Fibroblast of skin of right quadriceps (primary cell): Measurements from ENCODE around the gene USP32.
A peak's percentile ranks its signal among the peaks of the same experiment; 100 is the strongest.
"Not testable (repeated sequence)": the region's sequence is repeated elsewhere in the genome, so short reads cannot be mapped to it uniquely, and the experiment has no call there.

Experiments used
- DNase-seq: peaks from one replicate; pipeline ENCODE4 v3.0.0-alpha.2; 2013

USP32 gene

DNA sequence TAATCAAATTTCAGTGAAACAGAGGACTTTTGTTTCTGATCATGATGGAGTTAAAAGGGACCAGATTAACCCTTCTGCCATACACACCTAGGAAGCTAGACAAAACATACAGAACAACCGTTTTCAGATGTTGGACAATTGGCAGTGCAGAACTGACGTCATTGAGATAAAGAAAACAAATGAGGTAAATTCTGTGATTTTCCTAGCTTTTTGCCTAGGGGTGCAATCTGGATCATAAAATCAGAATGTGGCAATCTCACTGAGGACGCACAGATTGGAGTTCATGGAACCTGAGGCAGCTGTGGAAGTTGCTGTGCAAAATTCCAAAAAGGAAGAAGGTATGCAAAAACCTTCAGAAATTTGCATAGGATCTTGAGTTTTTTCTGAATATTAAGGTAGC, 15.0 kb upstream of the USP32 start:
- DNase-seq = no peak

DNA sequence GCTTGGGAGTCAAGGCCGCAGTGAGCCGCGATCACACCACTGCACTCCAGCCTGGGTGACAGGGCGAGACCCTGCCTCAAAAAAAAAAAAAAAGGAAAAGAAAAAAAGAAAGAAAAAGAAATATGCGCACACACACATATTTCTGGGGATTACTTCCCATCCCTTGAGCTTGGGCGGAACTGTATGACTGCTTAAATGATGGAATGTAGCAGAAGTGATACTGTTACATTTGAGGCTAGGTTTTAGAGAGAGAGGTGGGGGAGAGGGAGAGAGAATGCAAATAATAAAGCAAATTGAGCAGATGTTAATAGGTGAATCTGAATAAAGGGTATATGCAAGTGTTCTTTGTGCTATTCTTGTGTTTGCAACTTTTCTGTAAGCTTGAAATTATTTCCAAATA, 12.0 kb upstream of the USP32 start:
- DNase-seq = no peak

DNA sequence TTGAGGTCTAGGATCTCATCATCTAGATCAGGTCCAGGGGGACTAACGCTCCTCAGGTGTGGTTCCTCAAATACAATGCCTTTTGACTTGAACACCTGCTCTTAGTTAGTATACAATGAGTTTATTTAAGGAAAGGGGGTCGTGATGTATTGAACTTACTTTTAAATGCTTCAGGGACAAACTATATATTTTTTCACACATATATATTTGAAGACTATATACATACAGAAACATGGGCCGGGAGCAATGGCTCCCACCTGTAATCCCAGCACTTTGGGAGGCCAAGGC, 11.5 kb upstream of the USP32 start:
- no peak for DNase-seq

DNA sequence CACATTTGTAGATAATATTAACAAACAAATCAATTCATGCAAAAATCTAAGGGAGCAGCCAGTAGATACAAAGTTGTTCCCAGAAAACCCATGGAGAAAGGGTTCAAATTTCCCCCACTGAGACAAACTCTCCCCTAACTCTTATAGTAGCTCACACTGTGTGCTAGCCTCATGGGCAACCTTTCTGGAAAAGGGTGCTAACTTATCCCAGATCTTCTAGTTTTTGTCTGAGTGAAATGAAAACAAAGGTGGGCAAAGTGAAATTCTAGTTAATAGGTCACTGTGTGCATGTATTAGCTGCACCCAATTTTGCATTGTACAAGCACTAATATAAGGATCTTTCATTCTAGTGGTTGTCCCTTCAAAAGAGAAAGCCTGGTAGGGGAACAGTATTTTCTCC, 9.9 kb upstream of the USP32 start:
- DNase-seq = no peak

DNA sequence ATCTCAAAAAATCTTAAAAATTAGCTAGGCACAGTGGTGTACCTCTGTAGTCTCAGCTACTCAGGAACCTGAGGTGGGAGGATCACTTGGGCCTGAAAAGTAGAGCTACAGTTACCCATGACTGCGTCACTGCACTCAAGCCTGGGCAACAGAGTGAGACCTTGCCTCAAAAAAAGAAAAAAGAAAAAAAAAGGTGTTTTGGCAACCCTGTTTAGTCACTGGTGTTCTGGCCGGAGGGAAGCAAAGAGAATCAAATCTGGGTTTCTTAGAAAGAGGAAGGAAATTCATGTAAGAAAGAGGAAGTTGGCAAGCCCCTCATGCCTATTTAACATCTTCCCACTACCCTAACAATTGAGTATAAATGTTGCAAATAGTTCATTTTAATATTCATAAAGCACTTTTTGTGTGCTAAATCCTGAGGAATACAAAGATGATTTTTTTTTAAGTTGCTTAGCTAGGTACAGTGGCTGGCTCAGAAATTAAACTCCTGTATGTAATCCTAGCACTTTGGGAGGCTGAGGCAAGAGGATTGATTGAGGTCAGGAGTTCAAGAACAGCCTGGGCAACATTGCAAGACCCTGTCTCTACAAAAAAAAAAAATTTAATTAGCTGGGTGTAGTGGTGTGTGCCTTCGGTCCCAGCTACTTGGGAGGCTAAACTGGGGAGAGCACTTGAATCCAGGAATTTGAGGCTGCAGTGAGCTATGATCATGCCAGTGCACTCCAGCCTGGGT, 6.5 kb upstream of the USP32 start:
- DNase-seq = no peak

DNA sequence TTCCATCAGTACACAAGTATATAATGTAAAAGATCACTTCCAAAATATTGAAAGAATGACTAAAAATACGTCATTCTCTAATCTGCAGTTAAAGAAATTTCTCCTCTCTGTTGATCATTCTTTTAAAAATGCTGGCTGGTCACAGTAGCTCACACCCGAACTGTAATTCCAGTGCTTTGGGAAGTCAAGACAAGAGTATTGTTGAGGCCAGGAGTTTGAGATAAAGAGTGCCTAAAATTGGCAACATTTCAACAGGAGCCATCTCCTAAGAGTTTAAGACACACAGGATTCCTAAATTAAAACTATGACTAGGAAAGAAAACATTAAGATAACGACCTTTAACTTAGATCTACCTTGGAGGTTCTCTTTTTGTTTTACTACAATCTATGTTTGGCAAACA, 4.5 kb upstream of the USP32 start:
- no peak for DNase-seq

DNA sequence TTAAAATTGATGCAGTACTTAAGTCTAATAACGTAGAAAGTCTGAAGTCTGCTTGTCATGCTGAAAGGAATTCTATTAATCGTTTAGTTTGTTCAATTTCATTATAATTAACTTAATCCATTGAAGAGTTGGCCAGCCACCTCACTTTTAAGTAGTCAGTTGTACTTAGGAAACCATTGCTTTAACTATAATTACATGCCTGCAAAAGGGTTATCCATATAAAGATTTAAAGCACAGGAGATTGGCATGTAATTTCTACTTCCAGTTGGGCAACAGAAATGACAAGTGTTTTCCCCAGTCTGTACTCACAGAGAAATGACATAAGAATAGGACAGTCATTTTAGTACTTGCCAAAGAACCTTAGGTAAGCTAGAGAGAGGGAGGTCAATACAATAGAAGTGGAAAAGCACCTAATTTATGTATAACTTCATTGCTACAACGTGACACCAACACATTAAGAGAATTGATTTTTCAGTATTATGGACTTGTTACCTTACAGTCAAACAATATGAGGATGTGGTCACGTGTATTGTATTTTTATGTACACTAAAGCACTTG, 3.7 kb upstream of the USP32 start:
- DNase-seq = no peak

DNA sequence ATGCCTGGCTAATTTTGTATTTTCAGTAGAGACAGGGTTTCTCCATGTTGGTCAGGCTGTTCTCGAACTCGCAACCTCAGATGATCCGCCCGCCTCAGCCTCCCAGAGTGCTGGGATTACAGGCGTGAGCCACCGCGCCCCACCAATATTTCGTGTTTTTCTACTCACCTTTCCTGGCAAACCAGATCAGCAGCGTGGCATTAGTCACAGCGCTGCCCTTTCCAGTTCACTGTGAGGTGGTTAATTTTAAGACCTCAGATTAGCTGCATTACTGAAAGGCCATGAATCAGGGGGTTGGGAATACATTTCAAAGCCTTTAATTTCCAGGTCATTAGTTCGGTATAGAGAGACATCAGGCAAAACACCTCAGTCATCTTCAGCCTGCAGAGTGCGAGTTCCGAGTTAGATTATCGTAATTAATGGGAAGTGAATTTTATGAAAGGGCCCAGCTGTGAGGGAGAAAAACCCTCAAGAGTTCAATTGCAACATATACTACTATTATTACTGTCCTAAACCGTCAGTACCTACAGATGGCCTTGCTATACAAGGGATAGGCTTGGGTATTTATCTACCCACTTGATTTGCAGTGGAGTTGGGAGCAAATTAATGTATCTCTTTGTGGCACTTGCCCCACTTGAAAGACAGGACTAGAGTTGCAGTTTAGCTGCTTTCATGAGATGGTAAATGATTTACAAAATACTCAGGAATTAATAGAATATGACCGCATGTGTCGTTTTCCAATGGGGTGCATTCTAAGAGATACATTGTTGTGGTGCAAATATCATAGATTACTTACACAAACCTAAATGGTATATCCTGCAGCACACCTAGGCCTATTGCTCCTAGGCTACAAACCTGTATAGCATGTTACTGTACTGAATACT, 2.1 kb upstream of the USP32 start:
- no peak for DNase-seq

DNA sequence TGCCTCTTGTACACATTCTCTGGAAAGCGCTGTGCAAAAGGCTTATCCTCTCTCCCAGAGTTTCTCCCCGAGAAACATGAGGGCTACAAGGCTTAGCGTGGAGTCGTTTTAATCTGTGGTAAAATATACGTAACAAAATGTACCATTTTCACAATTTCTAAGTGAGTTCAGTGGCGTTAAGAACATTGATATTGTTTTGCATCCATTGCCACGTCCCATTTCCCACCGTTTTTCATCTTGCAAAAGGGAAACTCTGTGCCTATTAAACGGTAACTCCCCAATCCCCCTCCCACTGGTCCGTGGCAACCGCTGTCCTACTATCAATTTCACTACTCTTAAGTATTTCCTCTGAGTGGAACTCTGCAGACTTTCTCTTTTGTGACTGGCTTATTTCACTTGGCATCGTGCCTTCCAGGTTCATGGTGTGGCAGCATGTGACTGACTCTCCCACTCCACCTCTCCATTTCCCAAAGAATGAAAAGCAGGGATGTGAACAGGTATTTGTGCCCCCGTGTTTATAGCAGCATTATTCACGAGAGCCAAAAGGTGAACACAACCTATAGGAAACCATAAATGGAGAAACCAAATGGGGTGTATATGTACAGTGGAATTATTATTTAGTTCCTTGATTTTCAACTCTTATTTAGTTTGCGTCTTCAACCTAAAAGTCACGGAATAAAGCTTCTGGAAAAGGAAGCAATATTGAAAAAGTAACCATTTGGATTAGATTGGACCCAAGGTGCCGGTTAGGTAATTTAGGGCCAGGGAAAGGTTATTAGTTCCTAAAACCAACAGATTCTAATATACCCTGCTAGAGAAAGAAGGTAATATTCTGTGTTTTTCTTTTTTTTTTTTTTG, 1.1 kb upstream of the USP32 start:
- peak; percentile 55 for DNase-seq

DNA sequence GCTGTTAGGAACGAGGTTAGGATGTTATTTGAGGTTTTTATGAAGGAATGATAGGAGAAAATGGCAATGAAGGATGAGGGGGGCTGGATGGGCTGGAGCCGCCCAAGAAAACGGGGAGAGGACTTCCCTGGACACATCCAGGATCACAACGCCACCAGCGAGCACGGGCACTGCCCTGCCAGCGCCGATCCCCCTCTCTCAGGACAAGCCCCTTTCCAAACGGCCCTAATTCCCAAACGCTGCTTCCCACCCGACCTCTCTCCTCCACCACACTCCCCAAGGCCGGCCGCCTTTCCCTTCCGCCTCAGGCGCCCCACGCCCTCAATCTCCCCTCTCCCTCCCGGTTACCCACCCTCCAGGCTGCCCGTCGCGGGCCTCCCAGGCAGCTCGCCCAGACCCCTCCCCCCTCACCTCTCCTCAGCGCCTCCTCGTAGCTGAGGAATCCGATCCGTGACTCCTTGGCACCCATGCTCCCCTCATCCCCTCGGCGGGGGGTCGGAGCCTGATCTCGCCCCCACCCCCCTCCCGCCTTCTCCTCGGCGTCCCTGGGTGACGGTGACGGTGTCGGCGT, 377 bp downstream of the USP32 start:
- peak; percentile 14 for DNase-seq

DNA sequence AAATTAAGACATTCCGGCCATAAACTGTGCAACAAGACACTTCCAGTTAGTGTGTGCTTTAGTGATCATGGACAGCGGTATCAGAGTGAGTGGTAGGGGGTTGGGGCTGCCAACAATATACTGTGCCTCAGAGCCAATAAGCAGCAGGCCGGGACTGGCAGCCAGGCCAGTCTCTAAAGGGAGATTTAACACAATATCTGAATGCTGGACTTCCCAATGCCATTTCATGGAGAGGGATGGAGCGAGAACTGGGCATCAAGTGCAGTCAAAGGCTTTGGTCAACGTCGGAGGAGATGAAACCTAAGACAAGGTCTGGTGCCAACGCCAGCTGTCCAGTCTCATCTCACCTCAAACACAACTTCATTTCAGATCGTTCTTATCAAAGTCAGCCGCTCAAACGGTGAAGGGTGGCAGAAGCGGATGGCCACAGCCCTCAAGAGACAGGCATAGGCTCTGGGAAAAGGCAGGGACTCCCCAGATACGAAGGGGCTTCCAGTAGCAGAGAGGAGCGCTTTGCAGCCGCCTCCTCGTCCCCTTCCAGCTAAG, 935 bp downstream of the USP32 start:
- DNase-seq = peak; percentile 50

DNA sequence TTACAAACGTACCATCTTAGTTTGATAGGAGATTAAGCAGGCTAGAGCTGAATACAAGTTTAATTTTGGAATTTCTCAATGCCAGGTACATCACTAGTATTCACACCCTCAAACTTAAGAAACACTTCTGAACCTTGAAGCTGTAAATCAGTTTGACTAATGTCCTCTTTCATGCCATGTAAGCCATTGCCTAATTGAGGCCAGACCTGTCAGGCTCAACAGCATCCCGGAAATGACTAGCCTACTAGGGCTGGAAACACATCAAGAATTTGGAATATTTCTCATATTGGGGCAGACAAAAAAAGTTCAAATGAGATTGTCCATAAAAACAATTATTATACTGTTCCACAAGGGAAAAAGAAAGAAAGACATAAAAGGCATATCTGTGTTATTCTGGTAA, 1.7 kb downstream of the USP32 start:
- peak; percentile 86 for DNase-seq

DNA sequence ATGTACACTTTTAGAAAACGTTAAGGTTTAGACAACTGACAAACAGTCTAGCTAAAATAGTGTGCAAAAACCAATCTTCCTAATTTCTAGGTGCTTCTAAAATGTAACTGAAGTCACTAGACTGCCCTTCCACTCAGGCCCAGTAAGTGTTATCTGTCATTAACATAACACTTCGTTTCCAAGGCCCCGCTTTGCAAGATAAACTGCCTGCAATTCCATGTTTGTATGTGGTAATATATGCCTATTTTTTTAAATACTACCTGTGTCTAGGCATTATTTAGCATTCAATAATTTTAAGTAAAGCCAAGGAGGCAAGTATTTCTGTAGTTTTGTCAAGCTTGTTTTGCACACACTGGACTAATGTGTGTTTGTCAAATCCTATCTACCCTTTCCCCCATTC, 3.2 kb downstream of the USP32 start:
- DNase-seq = no peak

DNA sequence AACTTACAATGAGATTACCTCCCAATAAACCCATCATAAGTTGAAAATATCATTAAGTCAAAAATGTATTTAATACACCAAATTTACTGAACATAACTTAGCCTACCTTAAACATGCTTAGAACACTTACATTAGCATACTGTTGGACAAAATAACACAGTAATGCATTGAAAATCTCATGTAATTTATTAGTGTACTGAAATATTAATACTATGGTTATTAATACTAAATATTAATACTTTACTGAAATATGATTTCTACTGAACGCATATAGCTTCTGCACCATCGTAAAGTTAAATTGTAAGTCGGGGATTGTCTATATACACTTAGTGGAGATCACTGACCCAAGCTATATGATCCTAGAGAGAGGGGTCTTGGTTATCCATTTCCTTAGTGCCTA, 4.3 kb downstream of the USP32 start:
- no peak for DNase-seq

DNA sequence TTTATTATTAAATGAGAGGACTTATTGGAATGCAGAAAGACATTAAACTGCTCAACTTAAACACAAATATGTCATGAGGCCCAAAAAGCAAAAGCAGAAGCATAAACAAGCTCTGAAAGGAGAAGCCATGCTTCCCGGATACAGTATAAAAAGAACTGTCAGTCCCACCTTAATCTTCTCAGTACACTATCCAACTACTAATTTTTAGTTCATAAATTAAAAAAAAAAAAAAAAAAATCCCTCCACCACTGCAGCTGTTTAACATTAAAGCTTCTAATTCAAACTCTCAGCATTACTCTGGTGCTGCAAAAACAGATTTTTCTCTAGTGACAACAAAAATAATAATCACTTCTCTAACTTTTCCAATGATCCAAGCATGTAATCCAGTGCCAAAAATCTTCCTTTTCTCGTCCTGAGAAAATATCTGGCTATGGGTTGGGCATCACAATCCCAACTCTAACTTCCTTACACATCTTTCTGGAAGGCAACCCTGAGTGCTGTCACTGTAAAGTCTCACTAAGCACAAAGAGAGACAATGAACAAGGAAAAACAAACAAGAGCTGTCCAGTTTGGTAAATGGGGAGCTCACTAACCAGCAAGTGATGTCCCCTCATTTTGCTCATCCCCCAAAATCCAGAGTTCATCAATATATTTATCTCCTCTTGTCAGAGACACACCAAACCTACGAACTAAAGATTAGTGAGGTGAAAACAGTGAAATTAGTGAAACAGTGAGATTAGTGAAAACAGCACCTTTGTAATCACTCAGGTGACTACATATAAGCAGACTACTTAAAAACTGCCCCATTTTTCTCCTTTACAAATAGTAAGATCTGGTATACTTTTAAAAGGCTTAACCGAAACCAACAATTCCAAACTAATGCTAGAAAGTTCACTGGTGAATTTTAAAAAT, 5.5 kb downstream of the USP32 start:
- peak; percentile 51 for DNase-seq

DNA sequence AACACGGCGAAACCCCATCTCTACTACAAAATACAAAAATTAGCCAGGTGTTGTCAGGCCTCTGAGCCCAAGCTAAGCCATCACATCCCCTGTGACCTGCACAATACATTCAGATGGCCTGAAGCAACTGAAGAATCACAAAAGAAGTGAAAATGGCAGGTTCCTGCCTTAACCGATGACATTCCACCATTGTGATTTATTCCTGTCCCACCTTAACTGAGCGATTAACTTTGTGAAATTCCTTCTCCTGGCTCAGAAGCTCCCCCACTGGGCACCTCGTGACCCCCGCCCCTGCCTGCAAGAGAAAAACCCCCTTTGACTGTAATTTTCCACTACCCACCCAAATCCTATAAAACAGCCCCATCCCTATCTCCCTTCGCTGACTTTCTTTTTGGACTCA, 7.0 kb downstream of the USP32 start:
- not testable (repeated sequence) for DNase-seq

DNA sequence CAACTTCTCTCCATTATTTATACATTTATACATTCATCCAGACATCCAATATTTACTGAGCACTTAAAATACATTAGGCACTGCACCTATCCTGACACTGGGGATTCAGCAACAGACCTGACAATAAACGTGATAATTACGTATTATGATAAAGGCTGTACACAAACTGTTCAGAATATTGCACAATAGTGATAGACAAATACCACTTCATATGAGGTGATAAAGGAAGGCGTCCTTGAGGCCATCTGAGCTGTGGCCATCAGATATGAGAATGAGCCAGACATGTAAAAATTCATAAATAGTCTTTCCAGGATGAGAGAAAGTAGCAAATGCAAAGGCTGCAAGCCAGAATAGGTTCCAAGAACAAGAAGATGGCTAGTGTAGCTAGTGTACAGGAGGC, 8.6 kb downstream of the USP32 start:
- DNase-seq = no peak

DNA sequence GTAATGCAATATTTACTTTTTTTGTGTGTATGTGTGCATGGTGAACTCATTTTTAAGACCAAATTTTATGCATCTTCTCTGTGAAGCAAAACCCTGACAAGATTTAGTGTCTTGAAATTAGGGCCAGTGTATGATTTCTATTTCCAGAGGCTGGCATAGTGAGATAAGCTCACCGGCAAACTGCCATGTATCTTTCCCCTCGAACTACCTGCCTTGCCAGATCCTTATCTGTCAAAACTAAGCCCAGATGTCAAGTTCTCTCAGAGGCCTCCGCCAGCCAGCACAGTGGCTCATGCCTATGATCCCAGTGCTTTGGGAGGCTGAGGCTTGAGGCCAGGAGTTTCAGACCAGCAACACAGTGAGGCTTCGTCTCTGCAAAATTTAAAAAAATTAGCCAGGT, 10.0 kb downstream of the USP32 start:
- no peak for DNase-seq

DNA sequence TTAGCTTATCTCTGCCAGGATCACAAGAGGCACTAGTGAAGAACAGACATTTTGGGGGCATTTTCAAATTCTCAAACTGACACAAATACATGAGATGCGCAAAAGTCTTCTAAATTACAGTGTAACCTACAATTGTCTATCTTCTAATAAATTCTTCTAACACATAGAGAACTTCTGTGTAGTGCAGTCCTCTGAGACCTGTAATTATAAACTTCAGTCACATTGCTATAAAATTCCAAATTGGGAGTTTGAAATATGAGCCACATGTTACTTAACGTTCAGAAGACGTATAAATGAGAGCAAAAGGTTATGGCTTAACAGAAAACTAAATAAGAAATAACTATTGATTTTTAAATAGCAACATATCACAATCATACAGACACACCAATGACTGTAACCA, 12.5 kb downstream of the USP32 start:
- not testable (repeated sequence) for DNase-seq

DNA sequence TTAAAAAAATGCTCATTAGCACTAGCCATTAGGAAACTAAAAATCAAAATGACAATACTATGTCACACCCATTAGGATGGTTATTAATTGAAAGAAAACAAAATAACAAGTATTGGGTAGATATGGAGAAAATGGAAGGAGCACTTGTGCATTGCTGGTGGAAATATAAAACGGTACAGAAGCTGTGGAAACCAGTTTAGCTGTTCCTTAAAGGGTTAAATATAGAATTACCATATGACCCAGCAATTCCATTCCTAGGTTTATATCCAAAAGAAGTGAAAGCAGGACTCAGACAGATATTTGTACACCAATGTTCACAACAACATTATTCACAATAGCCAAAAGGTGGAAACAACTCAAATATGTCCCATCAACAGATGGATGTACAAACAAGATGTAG, 13.7 kb downstream of the USP32 start:
- DNase-seq = not testable (repeated sequence)

DNA sequence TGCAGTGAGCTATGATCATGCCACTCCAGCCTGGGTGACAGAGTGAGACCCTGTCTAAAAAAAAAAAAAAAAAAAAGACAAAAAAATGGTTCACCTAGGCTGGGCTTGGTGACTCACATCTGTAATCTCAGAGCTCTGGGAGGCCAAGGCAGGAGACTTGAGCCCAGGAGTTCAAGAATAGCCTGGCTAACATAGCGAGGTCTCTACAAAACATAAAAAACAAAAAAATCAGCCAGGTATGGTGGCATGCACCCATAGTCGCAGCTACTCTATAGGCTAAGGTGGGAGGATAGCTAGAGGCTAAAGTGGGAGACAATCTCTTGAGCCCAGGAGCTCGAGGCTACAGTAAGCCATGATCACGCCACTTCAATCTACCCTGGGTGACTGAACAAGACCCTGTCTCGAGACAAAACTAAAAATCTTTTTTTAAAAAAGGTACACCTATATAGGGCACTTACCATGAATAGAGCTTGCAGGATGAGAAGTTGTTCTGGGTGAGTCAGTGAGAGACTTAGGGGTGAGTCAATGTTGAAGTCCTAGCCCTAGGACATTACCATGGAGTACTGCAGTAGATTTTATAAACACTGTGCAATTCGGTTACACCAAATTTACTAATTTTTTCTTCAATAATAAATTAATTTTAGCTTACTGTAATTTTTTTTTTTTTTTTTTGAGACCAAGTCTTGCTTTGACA, 19.0 kb downstream of the USP32 start:
- DNase-seq = peak; percentile 56
